ENCODE measurements around the gene MYBPC1. TPM values are rescaled to one million over a fixed set of nuclear protein-coding genes. Genes with fewer than 3 reads are reported as not detected.
"Not testable (repeated sequence)": the region's sequence is repeated elsewhere in the genome, so short reads cannot be mapped to it uniquely, and the experiment has no call there.

The MYBPC1 gene
- total RNA-seq, 2 donors from 2014 or later = 17.3 to 24.8 TPM

- ATAC-seq (no peak), DNase-seq (no peak)
- intact Hi-C loops (cut with DNase I, micrococcal nuclease) = no loop called here
Measured at GRCh38 chr12:101678081-101678480, 83.3 kb downstream of the MYBPC1 start.

- ATAC-seq (no peak), DNase-seq (no peak)
- intact Hi-C loops (cut with DNase I, micrococcal nuclease) = no loop called here
Measured at GRCh38 chr12:101680240-101680639, 85.5 kb downstream of the MYBPC1 start.

- ATAC-seq = no peak
- intact Hi-C loops (cut with DNase I, micrococcal nuclease) = no loop called here
- no peak for DNase-seq
Measured at GRCh38 chr12:101680647-101681046, 85.9 kb downstream of the MYBPC1 start.

- DNase-seq; ATAC-seq; intact Hi-C loops (cut with DNase I, micrococcal nuclease): not testable (repeated sequence)
Measured at GRCh38 chr12:101681627-101682026, 86.9 kb downstream of the MYBPC1 start.

DNA sequence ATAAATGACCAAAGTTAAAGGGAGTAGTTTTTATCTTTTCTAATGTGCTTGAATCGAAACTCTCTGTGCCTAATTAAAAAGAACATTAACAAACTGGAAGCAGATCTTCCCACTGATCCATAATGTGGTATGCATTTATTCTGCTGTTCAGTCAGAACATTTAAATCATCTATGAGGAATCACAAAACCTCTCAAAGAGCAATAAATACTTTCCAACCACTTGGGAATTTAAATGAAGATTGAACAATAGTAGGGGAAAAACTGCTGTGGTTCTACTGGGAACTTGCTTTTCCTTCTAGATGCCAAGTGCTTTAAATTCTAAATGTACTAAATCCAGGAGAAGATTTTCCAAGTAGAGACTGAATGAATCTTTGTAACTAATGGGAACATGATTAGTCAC lies 90.3 kb downstream of the MYBPC1 start:
- ATAC-seq = no peak
- DNase-seq = no peak
- intact Hi-C loops (cut with DNase I, micrococcal nuclease) = no loop called here

GRCh38 chr12:101686176-101686575 lies 91.4 kb downstream of the MYBPC1 start:
- no peak for DNase-seq
- no peak for ATAC-seq
- intact Hi-C loops (cut with DNase I, micrococcal nuclease) = no loop called here

- ATAC-seq (peak; percentile 90), DNase-seq (no peak)
- intact Hi-C loops (cut with DNase I, micrococcal nuclease) = no loop called here
Measured at GRCh38 chr12:101690544-101691098, 95.8 kb downstream of the MYBPC1 start.

DNA sequence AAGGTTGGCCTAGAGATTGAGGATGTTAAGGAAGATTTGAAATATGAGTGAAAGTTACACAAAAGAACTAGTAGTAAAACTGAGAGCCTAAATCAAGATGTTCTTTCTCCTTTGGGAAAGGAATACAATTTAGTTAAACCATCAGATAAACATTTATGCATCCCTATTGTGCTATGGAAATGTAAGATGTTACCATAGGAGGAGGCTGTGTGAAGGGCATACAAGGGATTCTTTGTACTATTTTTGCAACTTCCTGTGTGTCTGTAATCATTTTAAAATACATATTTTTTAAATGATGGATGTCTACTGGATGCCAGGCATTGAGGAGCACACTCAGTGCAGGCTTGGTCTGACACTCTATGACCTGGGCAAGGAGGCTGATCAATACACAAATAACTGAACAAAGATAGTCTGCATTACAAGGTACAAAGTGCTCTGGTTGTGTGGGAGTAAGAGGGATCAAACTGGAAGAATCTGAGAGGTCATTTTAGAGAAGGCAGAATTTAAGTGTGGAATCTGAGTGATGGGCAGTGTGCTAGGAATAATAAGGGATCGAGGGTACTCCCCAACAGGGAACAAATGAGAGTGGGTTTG lies 96.8 kb downstream of the MYBPC1 start:
- DNase-seq (no peak), ATAC-seq (no peak)
- intact Hi-C loops (cut with DNase I, micrococcal nuclease) = no loop called here

DNA sequence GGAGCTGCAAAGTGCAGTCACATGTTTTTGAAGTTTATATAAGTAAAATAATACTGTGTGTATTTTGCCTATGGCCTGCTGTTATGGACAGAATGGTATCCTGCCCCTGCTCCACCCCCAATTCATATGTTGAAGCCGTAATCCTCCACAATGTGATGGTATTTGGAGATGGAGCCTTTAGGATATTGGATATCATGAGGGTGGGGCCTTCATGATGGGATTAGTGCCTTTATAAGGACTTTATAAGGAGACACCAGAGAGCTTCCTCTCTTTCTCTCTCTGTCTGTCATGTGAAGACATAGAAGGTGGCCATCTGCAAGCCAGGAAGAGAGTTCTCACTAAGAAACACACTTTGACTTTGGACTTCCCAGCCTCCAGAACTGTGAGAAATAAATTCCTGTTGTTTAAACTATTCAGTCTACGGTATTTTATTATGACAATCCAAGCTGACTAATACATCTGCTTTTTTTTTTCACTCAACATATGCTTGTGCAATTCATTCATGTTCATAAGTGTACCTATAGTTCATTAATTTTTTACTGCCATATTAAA lies 99.6 kb downstream of the MYBPC1 start:
- DNase-seq = no peak
- intact Hi-C loops (cut with DNase I, micrococcal nuclease) = no loop called here
- no peak for ATAC-seq

GRCh38 chr12:101694986-101695385 lies 100.2 kb downstream of the MYBPC1 start:
- no peak for ATAC-seq
- DNase-seq = no peak
- intact Hi-C loops (cut with DNase I, micrococcal nuclease) = no loop called here

DNA sequence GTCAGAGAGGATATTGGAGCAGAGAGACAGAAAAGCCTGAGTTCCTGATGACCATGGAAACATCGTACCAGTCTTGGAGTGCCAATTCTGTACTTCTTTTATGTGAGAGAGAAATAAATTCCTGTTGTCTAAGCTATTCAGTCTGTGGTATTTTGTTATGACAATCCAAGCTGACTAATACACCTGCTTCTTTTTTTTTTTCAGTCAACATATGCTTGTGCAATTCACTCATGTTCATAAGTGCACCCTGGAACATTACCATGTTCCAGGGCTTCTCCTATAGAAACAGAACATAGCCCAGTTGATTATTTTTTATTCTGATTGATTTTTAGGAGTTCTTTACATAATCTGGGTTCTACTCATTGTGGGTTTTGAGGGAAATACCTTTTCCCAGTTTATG lies 100.9 kb downstream of the MYBPC1 start:
- ATAC-seq = no peak
- intact Hi-C loops (cut with DNase I, micrococcal nuclease) = no loop called here
- DNase-seq = no peak

- peak; percentile 54 for ATAC-seq
- intact Hi-C loops (cut with DNase I, micrococcal nuclease) = no loop called here
- peak; percentile 40 to 68 for DNase-seq
Measured at GRCh38 chr12:101696251-101697196, 101.8 kb downstream of the MYBPC1 start.

DNA sequence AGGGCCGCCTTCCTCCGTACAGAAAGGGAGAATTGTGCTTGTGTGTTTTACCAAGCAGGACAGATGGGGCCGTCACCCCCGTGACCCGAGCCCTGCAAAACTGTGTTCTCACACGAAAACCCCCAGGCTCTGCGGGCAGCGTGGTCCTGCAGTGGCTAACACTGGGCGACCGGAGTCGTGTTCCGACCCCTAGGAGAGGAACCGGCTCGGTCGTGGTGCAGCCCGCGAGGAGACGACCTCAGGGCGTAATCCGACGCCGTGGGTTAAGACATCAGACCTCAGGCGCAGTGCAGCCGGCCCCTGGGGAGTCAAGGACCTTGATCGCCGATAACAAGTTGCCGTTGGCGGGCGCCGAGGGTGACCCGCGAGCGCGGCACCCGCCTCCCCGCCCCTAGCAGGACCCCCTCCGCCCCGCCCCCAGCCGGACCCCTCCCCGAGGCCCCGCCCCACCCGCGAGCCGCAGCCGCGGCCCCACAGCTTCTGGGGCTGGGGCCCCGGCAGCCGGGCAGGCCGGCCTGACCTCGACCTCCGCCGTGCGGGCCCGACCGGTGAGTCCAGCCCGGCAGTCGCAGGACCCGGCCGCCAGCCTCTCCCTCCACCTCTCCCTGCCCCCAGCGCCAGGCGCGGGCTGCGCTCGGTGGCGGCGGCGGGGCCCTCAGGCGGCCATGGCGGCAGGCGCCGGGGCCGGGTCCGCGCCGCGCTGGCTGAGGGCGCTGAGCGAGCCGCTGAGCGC lies 102.6 kb downstream of the MYBPC1 start, which contains the start of gene CHPT1:
Gene CHPT1 (plus strand): TSS at position 444 of the 733 bp plus-strand sequence. CDS start 222 bp downstream, at position 666.
- ATAC-seq = peak; percentile 63
- intact Hi-C loops (cut with DNase I, micrococcal nuclease) = no loop called here
- peak; percentile 78 to 83 for DNase-seq

DNA sequence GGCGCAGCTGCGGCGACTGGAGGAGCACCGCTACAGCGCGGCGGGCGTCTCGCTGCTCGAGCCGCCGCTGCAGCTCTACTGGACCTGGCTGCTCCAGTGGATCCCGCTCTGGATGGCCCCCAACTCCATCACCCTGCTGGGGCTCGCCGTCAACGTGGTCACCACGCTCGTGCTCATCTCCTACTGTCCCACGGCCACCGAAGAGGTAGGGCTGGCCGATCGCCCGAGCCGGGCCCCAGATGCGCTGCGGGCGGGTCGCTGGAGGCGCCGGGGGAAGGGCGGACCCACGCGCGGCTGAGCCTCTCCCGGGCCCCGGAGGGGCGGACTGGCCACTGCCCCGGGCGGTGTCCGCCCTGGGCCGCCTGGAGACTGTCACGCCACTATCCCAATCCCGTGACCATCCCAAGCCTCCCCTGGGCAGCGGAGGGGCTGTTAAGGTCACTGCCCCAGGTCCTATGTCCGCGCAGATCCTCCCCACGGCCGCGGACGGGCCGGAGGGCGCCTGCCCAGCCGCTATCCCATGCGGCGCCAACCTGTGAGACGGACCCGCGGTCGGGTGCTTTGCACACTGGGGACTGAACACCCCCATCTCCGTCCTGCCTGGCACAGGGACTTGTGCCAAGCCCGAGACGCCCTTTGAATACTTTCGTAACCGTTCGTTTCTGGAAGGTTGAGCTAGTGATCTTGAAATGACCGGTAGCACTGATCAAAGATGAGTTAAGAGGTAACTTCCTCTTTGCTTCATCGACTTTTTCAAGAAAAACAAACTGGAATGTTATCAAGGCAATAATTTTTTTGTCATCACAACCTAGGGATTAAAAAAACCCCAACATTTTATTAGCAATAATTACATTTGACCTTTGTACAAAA lies 103.4 kb downstream of the MYBPC1 start:
- ATAC-seq (peak; percentile 63), DNase-seq (peak; percentile 61 to 65)
- intact Hi-C loops (cut with DNase I, micrococcal nuclease) = no loop called here

DNA sequence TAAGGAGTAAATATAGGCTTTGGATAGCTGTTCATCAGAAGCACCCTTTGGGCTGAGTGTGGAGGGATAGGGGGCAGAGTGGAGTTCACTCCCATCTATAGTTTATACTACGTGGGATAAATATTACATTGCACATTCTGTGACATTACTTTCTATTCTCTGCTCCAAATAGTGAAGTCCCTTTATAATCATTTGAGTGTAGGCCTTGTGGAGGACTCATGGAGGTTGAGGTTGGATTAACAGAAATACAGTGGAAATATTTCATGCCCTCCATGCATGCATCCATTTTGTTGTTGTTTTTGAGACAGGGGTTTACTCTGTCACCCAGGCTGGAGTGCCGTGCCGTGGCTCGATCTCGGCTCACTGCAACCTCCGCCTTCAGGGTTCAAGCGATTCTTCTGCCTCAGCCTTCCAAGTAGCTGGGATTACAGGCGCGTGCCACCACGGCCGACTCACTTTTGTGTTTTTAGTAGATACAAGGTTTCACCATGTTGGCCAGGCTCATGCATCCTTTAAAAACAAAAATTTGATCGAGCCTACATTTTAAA lies 104.1 kb downstream of the MYBPC1 start:
- intact Hi-C loops (cut with DNase I, micrococcal nuclease) = no loop called here

GRCh38 chr12:101700299-101700820 lies 105.6 kb downstream of the MYBPC1 start:
- ATAC-seq (no peak), DNase-seq (no peak)
- intact Hi-C loops (cut with DNase I, micrococcal nuclease) = no loop called here

More for the DNA sequence above, 104.1 kb downstream of the MYBPC1 start:
- DNase-seq (no peak), ATAC-seq (peak; percentile 13)

DNA sequence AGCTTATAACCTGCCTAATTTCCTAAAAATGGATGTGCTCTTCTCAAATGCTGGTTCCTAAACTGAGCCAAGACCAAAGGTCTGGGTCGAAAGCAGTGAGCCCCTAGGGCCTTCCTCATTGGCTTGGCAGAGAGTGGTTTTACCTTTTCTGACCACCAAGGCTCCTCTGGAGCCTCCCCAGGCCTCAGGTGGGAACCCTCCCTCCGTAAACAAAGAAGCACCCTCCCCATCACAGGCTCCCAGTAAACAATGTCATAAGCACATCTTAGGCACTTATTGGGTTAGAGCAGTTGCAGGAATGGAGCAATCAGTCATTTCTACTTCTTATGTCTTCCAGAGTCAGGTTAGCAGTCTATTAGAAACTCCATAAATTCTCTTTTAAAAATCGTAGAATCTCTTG lies 108.7 kb downstream of the MYBPC1 start:
- ATAC-seq (no peak), DNase-seq (no peak)
- intact Hi-C loops (cut with DNase I, micrococcal nuclease) = no loop called here

All from left colon (tissue), 2 donors.